SK-N-MC (cell line): ENCODE measurements around the gene ADPRS.

Source experiments
- EZH2 ChIP-seq: fragments of 200-600 bp; sonication (generic); IDR thresholded peaks from one replicate; pipeline ENCODE4 v1.6.1; 2017; ENCODE audit warnings: antibody characterized with exemption
- POLR2AphosphoS5 ChIP-seq: IDR thresholded peaks from 2 replicates; pipeline ENCODE4 v1.6.1; 2012; ENCODE audit warnings: mild to moderate bottlenecking, low read depth, low read length, borderline replicate concordance

DNA sequence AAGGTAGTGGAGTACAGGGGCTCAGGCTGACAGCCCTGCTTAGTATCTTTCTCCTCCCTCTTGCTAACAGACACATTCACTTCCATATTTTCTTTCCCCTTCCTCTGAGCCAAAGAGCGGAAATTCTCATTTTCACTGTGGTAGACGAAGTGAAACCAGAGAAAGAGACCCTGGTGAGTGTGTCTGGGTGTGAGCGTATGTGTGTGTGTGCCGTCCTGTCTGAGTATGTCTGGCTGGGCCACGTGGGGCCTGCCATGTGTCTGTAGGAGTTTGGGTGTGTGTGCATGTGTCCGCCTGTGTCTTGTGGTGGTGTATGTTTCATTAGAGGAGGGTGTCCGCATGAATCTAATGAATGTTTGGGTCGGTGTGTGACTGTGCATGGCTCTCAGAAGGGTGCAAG lies 34.7 kb downstream of the ADPRS start:
- no peak for TF ChIP-seq EZH2
- no peak for TF ChIP-seq POLR2AphosphoS5
